ENCODE measurements around the gene ZNF772.
"Not testable (repeated sequence)": the region's sequence is repeated elsewhere in the genome, so short reads cannot be mapped to it uniquely, and the experiment has no call there.

ZNF772 gene

GRCh38 chr19:57511484-57511883, 34.1 kb upstream of the ZNF772 start:
- Histone ChIP-seq H3K9ac (ENCODE audit: low read depth, low read length, poor library complexity) (no peak overlapping the region), H3K79me1 (ENCODE audit: low read depth, low read length) (no peaks in the 10 kb centered on the region), H3K18ac (ENCODE audit: low read length) (no peak overlapping the region), H3K36me3 (replicated peaks in 1 of 2; ENCODE audit: control insufficient read depth in 2 of 2, insufficient read depth in 2 of 2, low read length in 2 of 2) (peaks cover 20 to 36% of the 10 kb centered on the region in 2 donors), H4K91ac (ENCODE audit: low read depth, low read length, poor library complexity) (no peak overlapping the region), H2AFZ (ENCODE audit: low read length) (no peak overlapping the region), H3K14ac (ENCODE audit: low read length) (no peak overlapping the region), H2AK5ac (ENCODE audit: low read depth, low read length) (no peak overlapping the region), H4K8ac (ENCODE audit: low read depth, low read length) (no peak overlapping the region), H3K27ac (replicated peaks; ENCODE audit: low read length) (no peak overlapping the region), H2BK120ac (ENCODE audit: low read depth, low read length) (no peak overlapping the region), H3K4me3 (ENCODE audit: low read length in 2 of 2) (no peak overlapping the region), H2BK12ac (ENCODE audit: low read length) (no peak overlapping the region), H2BK5ac (ENCODE audit: low read length) (no peak overlapping the region), H3K23ac (ENCODE audit: low read depth, low read length, poor library complexity) (no peak overlapping the region), H2BK15ac (ENCODE audit: low read length) (no peak overlapping the region), H3K4me2 (ENCODE audit: insufficient read depth, low read length, poor library complexity, severe bottlenecking) (no peak overlapping the region), H3K27me3 (ENCODE audit: control insufficient read depth in 3 of 3, insufficient read depth in 3 of 3, low read depth in 1 of 3, low read length in 3 of 3) (no peaks in the 10 kb centered on the region), H3K9me3 (replicated peaks in 1 of 2; ENCODE audit: control insufficient read depth in 2 of 2, insufficient read depth in 1 of 2, low read depth in 1 of 2, low read length in 2 of 2) (peaks cover 19 to 60% of the 10 kb centered on the region in 2 donors), H3K4ac (ENCODE audit: low read length) (no peak overlapping the region), H3K4me1 (ENCODE audit: control insufficient read depth in 2 of 2, insufficient read depth in 1 of 2, low read depth in 1 of 2, low read length in 2 of 2) (no peaks in the 10 kb centered on the region)
- no peak for DNase-seq (ENCODE audit: low spot score)

GRCh38 chr19:57506163-57506562, 28.8 kb upstream of the ZNF772 start:
- Histone ChIP-seq H2BK12ac (ENCODE audit: low read length) (no peak overlapping the region), H3K18ac (ENCODE audit: low read length) (no peak overlapping the region), H4K8ac (ENCODE audit: low read depth, low read length) (no peak overlapping the region), H2BK120ac (ENCODE audit: low read depth, low read length) (no peak overlapping the region), H3K27me3 (ENCODE audit: control insufficient read depth in 3 of 3, insufficient read depth in 3 of 3, low read depth in 1 of 3, low read length in 3 of 3) (no peaks in the 10 kb centered on the region), H3K9ac (ENCODE audit: low read depth, low read length, poor library complexity) (no peak overlapping the region), H3K36me3 (replicated peaks in 1 of 2; ENCODE audit: control insufficient read depth in 2 of 2, insufficient read depth in 2 of 2, low read length in 2 of 2) (peaks cover 28 to 69% of the 10 kb centered on the region in 2 donors), H3K4me2 (ENCODE audit: insufficient read depth, low read length, poor library complexity, severe bottlenecking) (no peak overlapping the region), H3K27ac (replicated peaks; ENCODE audit: low read length) (no peak overlapping the region), H3K23ac (ENCODE audit: low read depth, low read length, poor library complexity) (no peak overlapping the region), H2AFZ (ENCODE audit: low read length) (no peak overlapping the region), H2BK5ac (ENCODE audit: low read length) (no peak overlapping the region), H4K91ac (ENCODE audit: low read depth, low read length, poor library complexity) (no peak overlapping the region), H2AK5ac (ENCODE audit: low read depth, low read length) (no peak overlapping the region), H3K4me1 (ENCODE audit: control insufficient read depth in 2 of 2, insufficient read depth in 1 of 2, low read depth in 1 of 2, low read length in 2 of 2) (no peaks in the 10 kb centered on the region), H3K14ac (ENCODE audit: low read length) (no peak overlapping the region), H3K4me3 (ENCODE audit: low read length in 2 of 2) (no peak overlapping the region), H3K79me1 (ENCODE audit: low read depth, low read length) (no peaks in the 10 kb centered on the region), H3K9me3 (replicated peaks in 1 of 2; ENCODE audit: control insufficient read depth in 2 of 2, insufficient read depth in 1 of 2, low read depth in 1 of 2, low read length in 2 of 2) (peaks cover 8 to 34% of the 10 kb centered on the region in 2 donors), H2BK15ac (ENCODE audit: low read length) (no peak overlapping the region), H3K4ac (ENCODE audit: low read length) (no peak overlapping the region)
- WGBS, 2 donors (ENCODE audit: extremely low coverage in 2 of 2, insufficient read length in 2 of 2, insufficient replicate concordance in 1 of 2), result no CpG with 5 or more reads among the region's 4 CpGs
- no peak for DNase-seq (ENCODE audit: low spot score)

DNA sequence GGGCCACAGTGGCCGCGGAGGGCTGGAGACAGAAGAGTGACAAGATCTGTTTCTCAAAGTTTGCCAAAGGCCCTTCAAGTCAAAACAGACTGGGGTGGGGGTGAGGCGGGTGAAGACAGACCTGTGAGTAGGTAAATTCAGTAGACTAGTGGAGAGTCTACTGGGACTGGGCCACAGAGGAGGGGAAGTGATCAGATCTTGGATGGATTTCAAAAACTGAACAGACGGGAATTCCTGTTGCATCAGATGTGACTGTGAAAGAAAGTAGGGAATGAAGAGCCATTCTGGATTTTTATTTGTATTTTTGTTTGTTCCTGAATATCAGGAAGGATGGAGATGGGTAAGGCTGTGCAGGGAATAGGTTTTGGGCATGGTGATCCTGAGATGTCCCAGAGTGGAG, 23.0 kb upstream of the ZNF772 start:
- peak overlapping the region in 1 of 2 donors; percentile 48 for H3K4me3 ChIP-seq (ENCODE audit: low read length in 2 of 2)

DNA sequence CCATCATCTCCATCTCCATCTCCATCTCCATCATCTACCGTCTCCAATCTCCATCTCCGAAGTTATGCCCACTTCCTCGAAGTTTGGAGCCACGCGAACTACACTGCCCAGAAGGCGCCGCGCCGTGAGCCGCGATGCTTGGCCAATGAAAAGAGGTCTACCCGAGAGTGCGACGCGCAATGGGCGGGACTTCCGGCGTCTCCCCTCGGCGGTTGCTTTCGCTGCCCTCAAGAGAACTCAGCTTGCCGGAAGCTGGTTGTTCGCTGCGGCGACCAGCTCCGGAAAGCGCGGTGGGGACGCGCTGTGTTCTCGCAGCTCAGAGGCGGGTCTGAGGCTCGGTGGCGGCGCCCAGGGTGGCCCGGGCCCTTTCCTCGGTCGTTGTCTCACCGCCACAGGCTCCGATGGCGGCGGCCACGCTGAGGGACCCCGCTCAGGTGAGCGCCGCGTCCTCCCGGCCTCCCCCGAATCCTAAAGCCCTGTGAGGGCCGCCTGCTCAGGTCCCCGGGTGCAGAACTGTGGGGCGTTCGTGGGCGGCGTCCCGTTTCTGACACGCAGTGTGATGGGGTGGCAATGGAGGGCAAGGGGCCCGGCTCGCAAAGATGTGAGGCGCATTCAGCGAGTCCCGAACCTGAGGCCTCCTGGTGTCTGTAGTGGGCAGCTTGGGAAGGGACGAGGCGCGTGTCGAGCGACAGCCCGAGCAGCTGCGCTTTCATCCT, 22.5 kb upstream of the ZNF772 start, which contains the start of gene ZNF773:
Gene ZNF773 (plus strand): TSS at position 259 of the 716 bp plus-strand sequence. CDS start 143 bp downstream, at position 402.
- H2BK5ac ChIP-seq (ENCODE audit: low read length); H3K4me1 ChIP-seq (ENCODE audit: control insufficient read depth in 2 of 2, insufficient read depth in 1 of 2, low read depth in 1 of 2, low read length in 2 of 2); H2BK12ac ChIP-seq (ENCODE audit: low read length); H3K79me1 ChIP-seq (ENCODE audit: low read depth, low read length); H3K23ac ChIP-seq (ENCODE audit: low read depth, low read length, poor library complexity); H2BK120ac ChIP-seq (ENCODE audit: low read depth, low read length); H3K27ac ChIP-seq (replicated peaks; ENCODE audit: low read length); H3K4ac ChIP-seq (ENCODE audit: low read length); H4K91ac ChIP-seq (ENCODE audit: low read depth, low read length, poor library complexity); H2AK5ac ChIP-seq (ENCODE audit: low read depth, low read length); H2BK15ac ChIP-seq (ENCODE audit: low read length); H4K8ac ChIP-seq (ENCODE audit: low read depth, low read length); H3K27me3 ChIP-seq (ENCODE audit: control insufficient read depth in 3 of 3, insufficient read depth in 3 of 3, low read depth in 1 of 3, low read length in 3 of 3): not testable (repeated sequence)
- Histone ChIP-seq H3K4me2 (ENCODE audit: insufficient read depth, low read length, poor library complexity, severe bottlenecking) (peak within 1 kb of the TSS; percentile 40), H2AFZ (ENCODE audit: low read length) (peak within 1 kb of the TSS; percentile 93), H3K9me3 (replicated peaks in 1 of 2; ENCODE audit: control insufficient read depth in 2 of 2, insufficient read depth in 1 of 2, low read depth in 1 of 2, low read length in 2 of 2) (peaks cover 0 to 38% of the 10 kb centered on the region in 2 donors), H3K18ac (ENCODE audit: low read length) (peak within 1 kb of the TSS; percentile 94), H3K14ac (ENCODE audit: low read length) (peak within 1 kb of the TSS; percentile 38), H3K9ac (ENCODE audit: low read depth, low read length, poor library complexity) (peak within 1 kb of the TSS; percentile 89), H3K4me3 (ENCODE audit: low read length in 2 of 2) (peak within 1 kb of the TSS; percentile 78 to 98), H3K36me3 (replicated peaks in 1 of 2; ENCODE audit: control insufficient read depth in 2 of 2, insufficient read depth in 2 of 2, low read length in 2 of 2) (peaks cover 6 to 32% of the 10 kb centered on the region in 2 donors)
- WGBS, 2 donors (ENCODE audit: extremely low coverage in 2 of 2, insufficient read length in 2 of 2, insufficient replicate concordance in 1 of 2), result 100% methylated on average over 1 of the region's 69 CpGs
- peak; percentile 91 for DNase-seq (ENCODE audit: low spot score)

More for the DNA sequence above, 23.0 kb upstream of the ZNF772 start:
- peaks cover 0 to 32% of the 10 kb centered on the region in 2 donors for H3K9me3 ChIP-seq (replicated peaks in 1 of 2; ENCODE audit: control insufficient read depth in 2 of 2, insufficient read depth in 1 of 2, low read depth in 1 of 2, low read length in 2 of 2)
- not testable (repeated sequence) for H3K9ac ChIP-seq (ENCODE audit: low read depth, low read length, poor library complexity); H3K18ac ChIP-seq (ENCODE audit: low read length); DNase-seq (ENCODE audit: low spot score); H3K23ac ChIP-seq (ENCODE audit: low read depth, low read length, poor library complexity); H3K4me1 ChIP-seq (ENCODE audit: control insufficient read depth in 2 of 2, insufficient read depth in 1 of 2, low read depth in 1 of 2, low read length in 2 of 2); H3K4ac ChIP-seq (ENCODE audit: low read length); H2BK15ac ChIP-seq (ENCODE audit: low read length); H4K91ac ChIP-seq (ENCODE audit: low read depth, low read length, poor library complexity); H2BK120ac ChIP-seq (ENCODE audit: low read depth, low read length); H3K27ac ChIP-seq (replicated peaks; ENCODE audit: low read length); H4K8ac ChIP-seq (ENCODE audit: low read depth, low read length); H2BK5ac ChIP-seq (ENCODE audit: low read length); H2AFZ ChIP-seq (ENCODE audit: low read length); H3K27me3 ChIP-seq (ENCODE audit: control insufficient read depth in 3 of 3, insufficient read depth in 3 of 3, low read depth in 1 of 3, low read length in 3 of 3); H3K14ac ChIP-seq (ENCODE audit: low read length); H3K79me1 ChIP-seq (ENCODE audit: low read depth, low read length); H2BK12ac ChIP-seq (ENCODE audit: low read length); H2AK5ac ChIP-seq (ENCODE audit: low read depth, low read length)
- no CpG with 5 or more reads among the region's 4 CpGs for WGBS, 2 donors (ENCODE audit: extremely low coverage in 2 of 2, insufficient read length in 2 of 2, insufficient replicate concordance in 1 of 2)
- peaks cover 8 to 36% of the 10 kb centered on the region in 2 donors for H3K36me3 ChIP-seq (replicated peaks in 1 of 2; ENCODE audit: control insufficient read depth in 2 of 2, insufficient read depth in 2 of 2, low read length in 2 of 2)
- H3K4me2 ChIP-seq (ENCODE audit: insufficient read depth, low read length, poor library complexity, severe bottlenecking), result peak overlapping the region; percentile 32
